Stimulated activated CD8-positive, alpha-beta memory T cell treated with anti-CD3 and anti-CD28 coated beads, Interleukin-2, amount 100 ng/mL, for 48 hours (primary cell): ENCODE results near the gene FHIT.
"Not testable (repeated sequence)": the region's sequence is repeated elsewhere in the genome, so short reads cannot be mapped to it uniquely, and the experiment has no call there.

Experiments used
- DNase-seq, 2 donors: peaks; one replicate each; pipeline ENCODE4 v3.0.0-alpha.2; 2020; ENCODE audit warnings: low read depth in 2 of 2

Gene FHIT

DNA sequence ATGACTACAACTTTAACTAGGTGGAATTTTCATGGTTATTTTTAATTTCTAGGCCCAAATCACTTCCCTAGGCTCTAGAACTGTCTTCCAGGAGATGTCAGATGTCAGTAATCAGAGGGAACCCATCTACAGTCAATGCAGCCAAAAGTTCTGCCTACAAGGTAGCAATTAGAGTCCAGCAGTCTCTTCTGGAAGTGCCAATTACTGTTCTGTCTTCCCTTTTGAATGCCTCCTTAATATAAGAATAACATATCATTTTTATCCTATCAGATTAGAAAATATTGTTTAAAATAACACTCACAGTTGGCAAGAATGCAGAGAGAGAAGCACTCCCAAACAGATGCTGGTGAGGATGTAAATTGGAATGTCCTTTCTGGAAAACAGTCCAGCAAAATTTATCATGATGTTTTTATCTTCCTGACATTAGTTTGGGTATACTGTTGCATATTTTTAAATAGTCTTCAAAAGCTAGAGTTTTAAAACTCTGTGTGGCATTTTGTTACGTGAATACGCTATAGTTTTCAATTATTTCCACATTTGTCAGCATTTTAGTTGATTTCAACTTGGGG is 543.7 kb downstream of the FHIT start:
- no peak for DNase-seq

DNA sequence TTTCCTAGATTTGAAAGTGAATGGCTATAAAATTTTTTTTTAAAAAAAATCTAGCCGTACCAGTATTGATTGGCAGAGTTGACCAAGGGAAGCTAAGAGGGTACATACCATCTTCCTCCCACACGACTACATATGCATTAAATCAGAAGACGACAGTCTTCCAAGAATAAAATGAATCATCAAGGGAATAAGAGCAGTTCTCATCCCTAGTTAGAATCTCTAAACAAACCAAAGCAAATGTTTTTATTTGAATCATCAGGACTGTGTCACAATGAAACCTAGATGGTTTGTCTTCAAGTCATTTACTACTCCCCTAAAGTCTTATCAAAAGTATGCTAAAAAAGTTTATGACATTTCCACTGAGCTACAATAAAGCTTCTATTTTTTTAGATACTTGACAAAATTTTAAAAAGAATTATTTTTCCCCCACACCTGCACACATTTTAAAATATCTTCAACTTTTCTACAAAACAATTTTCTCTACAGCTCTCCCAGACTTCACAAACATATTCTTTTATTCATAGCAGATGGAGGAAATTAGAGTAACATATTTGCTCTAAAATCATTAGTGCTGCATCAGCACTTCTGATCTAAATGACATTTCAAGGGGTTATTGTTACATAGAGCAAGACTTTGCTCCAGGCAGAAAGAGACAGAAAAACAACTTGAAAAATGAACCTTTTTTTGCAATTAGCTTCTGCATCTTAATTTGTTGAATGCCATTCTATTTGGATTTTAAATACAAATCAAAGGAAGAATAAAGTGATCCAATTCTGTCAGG is 547.1 kb downstream of the FHIT start:
- no peak for DNase-seq

DNA sequence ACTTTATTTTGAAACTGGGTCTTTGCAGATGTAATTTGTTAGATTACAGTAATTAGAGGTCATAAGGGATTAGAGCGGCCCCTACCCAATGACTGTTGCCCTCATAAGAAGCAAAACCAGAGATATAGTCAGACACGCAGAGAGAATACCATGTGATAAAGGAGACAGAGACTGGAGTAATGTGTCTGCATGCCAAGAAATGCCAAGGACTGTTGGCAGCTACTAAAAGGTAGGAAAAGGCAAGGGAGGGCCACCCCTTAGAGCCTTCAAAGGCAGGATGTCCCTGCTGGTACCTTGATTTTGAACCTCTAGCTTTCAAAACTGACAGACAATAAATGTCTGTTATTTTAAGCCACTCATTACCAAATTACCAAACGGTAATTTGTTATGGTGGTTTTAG is 548.2 kb downstream of the FHIT start:
- no peak for DNase-seq

DNA sequence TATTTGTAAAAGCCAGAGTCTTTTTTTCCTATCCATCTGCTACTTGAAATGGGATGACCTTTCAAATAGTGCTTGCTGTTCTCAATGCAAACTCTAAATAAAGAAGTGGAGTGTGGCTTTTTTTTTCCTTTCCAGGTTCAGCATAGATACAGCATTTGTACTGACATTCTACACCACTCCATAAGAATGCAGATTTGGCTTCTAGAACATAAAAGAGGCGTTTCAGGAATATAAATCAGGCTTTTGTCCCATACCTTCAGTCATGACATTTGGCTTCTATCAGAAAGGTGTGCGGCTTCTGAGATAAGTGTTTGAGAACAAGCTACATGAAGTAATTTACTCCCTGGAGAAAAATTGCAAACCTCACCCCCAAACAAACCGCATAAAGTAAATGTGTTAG is 553.1 kb downstream of the FHIT start:
- no peak for DNase-seq

DNA sequence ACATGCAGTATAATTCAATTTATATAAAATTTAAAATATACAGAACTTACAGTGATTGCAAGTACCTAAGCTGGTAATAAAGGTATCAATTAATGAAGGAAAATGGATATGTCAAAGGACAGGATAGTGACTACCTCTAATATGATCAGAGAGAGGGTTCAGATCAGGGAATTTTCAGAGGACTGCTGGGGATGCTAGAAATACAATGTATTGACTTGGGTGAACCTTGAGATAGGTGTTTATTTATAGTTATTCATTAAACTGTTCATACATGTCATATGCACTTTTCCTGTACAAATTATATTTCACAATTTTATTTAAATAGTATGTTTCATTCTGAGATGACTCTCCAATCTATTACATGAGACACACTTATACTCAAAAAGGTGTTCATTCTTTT is 554.1 kb downstream of the FHIT start:
- DNase-seq, result no peak

DNA sequence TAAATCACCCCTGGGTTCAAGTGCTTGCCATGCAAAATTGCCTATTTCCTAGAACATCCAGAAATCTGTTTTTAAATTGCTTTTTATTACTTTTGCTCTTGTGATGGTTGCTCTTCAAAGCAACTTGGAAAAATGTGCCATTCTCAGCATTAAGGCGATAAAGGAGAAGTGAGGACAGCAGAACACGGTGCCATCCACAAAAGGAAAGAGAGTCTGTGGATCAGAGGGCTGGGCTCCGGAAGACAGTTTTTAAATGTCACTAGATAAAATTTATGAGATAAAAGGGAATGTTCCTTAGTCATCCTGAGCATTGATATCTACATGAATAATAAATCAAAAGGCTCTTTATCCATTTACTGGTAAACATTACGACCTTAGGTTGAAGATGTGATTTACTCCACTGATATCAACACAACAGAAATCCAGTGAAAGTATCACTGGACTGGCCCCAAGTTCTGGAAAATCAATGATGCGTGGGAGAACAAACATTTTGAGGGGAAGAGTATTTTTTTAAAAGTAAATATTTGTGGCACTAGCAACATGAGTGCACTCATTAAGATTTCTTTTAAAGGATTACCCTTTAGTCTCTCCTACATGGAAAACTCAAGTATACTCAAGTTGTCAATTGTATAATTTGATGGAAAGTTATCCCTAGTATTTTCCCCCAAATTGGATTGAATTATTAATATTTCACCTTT is 554.7 kb downstream of the FHIT start:
- DNase-seq, result no peak

DNA sequence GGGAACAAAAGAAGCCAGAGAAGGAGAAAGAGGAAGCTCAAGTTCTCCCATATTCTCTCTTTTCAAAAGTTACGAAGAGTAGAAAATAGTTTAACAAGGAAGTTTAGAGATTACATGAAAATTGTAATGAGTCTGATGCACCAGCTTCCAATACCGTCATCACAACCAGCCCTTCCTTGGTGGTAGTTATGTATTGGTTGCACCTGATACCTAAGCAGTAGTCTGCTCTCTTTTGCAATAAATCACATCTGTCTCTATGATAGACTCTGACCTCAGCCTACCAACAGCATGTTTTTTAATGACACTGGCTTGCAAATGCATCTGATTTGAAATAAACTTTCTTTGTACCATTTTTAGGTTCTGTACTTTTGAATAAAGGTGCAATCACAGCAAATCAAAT is 575.8 kb downstream of the FHIT start:
- no peak for DNase-seq

DNA sequence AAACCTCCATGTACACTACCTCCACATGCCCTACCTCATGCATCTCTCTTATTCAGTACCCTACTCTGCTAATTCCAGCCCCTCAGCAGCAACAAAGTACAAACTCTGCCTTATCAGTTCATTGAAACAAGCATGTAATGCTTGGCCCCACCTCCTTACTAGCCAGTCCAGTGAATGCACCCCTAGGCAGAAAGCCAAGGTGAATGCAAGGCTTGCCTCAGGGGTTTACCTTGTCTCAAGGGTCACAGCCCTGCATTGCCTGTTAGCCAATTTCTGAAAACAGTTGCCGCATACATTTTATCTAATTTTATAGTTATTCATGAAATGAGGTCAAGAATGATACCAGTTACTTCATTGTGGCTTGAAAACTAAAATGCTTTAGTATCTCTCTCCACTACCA is 576.4 kb downstream of the FHIT start:
- no peak for DNase-seq

DNA sequence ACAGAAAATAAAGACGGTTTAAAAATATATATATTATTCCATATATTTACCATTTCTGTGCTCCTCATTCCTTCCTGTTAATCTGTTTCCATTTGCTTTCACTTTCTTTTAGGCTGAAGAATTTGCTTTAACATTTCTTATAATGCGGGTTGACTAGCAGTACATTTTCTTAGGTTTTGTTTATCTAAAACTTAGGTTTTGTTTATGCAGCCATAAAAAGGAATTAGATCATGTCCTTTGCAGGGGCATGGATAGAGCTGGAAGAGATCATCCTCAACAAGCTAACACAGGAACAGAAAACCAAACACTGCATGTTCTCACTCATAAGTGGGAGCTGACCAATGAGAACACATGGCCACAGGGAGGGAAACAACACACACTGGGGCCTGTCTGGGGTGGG is 578.1 kb downstream of the FHIT start:
- DNase-seq, result no peak

DNA sequence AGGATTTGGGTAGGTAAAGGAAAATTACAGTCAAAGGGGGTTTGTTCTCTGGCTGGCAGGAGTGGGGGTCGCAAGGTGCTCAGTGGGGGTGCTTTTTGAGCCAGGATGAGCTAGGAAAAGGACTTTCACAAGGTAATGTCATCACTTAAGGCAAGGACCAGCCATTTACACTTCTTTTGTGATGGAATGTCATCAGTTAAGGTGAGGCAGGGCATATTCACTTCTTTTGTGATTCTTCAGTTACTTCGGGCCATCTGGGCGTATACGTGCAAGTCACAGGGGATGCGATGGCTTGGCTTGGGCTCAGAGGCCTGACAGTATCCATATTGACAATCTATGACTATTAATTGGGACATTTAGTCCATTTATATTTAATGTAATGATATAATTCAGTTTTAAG is 578.9 kb downstream of the FHIT start:
- DNase-seq, result not testable (repeated sequence)

DNA sequence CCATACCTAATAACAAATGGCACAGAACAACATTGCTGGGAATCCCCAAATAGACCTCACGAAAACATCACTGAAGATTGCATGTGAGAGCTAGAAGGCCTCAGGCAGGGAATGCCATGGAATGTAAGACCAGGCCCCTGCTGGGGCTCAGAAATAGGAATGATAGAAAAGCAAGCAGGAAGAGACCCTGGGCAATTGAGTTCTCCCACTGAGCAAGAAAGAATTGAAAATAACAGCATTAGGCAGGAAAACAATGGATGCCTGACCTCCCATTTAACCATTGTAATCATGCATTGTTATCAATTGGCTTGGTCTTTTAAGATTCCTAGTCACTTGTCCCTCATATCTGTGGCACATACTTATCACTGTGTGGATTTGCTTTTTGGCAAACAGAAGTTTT is 581.6 kb downstream of the FHIT start:
- DNase-seq, result no peak

DNA sequence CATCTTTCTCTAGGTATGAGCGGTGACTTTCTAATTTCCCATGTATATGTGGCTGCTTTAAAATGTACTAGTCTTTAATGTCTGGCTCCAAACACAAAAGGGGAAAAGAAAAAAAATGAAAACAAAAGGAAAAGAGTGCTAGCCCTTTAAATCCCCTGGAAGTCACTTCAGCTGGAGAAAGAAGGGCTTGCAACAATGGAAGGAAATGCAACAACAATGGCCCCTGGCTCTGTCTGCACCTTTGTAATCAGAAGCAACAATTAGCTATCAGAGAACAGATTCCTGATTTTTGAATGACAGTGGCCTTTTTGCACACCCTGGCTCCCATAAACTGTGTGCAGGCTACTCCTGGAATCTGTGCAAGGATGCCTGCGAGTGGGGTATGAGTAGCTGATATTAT is 591.2 kb downstream of the FHIT start:
- DNase-seq, result no peak

DNA sequence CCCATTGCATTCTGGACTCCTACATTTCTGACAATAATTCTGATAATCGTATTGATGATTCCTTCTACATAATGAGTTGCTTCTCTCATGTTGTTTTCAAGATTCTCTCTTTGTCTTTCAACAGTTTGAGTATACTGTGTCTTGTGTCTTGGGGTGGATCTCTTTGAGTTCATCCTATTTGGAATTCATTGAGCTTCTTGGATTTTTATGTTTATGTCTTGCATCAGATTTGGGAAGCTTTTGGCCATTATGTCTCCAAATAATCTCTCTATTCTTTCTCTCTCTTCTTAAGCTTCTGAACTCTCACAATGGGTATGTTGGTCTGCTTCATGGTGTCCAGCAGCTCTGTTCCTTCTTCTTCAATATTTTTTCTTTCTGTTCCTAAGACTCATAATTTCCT is 592.2 kb downstream of the FHIT start:
- no peak for DNase-seq

DNA sequence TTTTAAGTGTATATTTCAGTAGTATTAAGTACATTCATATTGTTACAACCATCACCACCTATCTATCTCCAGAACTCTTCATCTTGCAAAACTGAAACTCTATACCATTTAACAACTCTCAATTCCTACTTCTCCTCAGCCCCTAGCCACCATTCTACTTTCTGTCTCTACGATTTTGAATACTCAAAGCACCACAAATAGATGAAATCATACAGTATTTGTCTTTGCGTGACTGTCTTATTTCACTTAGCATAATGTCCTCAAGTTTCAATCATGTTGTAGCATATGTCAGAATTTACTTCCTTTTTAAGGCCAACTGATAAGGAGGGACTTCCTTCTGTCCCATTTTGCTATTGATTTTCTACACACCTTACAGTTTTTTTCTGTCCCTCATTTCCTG is 593.3 kb downstream of the FHIT start:
- no peak for DNase-seq

DNA sequence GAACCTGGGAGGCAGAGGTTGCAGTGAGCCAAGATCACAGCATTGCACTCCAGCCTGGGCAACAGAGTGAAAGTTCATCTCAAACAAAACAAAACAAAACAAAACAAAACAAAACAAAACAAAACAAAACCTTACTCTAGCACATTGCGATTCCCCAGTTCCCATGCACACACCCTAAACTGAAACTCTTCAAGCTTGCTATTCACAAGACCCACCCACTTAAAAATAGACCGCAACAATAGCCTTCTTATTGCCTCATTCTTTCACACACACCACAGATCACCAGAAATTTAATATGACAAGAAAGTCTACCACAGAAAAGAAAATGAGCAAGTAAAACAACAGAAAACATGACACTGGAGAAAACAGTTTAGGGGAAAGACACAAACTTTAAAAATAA is 598.4 kb downstream of the FHIT start:
- no peak for DNase-seq

DNA sequence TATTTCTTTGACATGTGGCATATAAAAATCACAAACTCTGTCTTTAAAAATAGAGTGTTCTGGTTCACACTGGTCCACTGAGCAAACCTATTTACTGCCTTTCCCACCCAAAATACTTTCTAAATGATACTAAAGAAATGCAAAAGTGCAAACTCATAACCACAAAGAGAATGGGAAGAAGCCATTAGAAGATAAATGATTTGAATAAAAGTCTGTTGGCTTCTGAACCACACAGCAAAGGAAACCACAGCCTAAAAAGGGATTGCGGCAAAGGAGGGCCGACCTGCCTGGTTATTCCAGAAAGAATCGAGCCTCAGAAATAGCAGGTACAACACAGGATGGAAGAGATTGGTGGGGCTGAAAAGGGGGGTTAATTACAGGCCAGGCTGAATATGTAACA is 599.5 kb downstream of the FHIT start:
- DNase-seq, result no peak

DNA sequence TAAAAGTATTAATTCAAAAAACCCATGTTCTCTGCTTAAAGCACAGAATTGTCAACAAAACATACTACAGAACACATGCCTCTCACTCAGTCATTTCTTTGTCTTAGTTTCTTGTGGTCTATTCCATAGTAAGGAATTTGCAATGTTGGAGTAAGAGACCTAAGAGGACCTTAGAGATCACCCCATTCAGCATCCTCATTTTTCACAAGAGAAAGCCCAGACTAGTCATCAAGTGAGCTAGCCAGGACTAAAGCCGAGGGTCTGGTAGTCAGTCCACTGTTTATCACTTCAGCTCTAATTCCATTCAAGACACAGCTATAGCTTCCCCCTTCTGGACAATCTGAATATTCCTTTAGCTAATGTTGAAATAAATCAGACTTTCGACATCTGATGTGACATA is 601.1 kb downstream of the FHIT start:
- no peak for DNase-seq

DNA sequence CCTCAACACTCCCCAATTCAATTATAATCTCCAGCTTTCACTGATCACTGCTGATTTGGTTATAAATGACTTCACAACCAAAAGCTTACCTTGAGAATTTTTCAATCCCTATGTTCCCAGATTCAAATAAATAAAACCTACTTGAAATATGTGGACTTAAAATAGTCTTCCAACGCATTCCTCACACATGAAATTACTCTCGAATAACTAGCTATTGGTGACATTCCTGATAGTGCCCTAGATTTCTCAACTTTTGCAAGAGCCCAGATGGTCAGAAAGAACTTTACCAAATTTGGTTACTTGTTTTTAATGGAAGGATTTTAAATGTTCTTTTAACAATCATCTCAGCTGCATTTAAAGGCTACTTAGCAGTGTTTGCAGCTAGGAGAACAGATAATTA is 605.5 kb downstream of the FHIT start:
- DNase-seq, result no peak

DNA sequence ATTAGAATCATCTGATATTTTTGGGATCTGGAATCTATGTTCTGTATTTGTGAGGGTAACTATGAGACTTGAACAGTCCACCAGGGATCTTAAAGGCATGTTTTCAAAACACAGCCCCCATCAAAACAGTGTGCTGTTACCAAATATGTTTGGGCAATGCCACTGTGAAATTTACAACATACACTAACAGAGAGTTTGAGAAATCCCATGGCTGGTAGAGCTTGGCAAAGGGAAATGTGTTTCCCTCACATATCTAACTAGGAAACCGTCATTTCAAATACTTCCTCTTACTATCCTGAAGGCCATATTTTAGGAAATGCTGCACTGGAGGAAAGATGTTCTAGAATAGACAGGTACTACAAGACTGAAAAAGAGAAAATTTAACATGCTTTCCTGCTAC is 607.4 kb downstream of the FHIT start:
- no peak for DNase-seq

DNA sequence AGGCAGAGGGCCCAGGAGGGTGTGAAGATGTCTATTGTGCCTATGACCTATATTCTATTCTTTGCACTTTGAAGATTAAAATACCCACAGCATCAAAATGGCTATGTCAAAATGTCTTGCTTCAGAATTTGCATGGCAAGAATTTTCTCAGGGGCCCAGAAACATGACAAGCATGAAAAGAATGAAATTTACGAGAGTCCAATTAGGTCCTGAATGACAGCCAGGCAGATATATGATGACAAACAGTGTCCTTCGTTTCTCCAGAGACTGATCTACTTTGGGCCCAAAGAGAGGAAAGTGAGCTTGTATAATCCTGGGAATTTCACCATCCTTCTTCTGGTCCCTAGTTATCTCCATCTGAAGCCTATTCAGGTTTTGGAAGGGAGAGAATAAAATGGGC is 609.9 kb downstream of the FHIT start:
- DNase-seq, result no peak

DNA sequence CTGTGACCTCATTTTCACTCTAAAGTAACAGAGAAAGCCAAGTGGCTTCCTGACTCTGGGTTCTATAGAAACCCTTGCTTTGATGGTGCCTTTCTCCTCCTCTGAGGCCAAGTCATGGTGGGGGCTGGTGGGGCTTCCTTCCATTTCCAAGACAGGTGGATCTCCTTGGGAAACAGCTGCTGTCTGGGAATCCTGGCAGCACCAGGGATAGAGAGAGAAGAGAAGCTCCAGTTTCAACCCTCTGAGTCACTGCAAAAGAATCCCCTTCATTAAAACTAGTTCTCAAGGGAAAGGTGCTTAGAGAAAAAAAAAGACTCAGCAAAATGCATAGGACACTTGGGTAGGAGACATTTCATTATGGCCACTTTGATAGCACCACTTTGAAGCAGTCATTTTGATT is 614.4 kb downstream of the FHIT start:
- DNase-seq, result no peak

DNA sequence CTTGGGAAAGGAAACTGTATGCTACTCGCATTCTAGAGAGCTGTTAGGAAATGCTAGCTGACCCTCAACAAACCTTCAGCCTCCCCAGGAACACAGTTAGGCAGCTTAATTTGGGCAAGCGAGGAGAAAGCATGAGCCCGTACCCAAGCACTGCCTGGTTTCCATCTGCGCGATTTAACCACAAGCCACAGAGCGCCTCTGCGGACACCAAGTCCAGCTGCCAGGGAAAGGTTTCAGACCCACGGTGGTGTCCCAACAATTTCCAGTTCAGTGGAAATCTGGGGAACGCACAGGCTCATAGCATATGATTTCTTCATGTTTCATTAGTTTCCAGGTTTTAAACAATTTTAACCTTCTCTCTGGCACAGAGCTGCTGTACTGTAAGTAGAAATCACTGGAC is 617.6 kb downstream of the FHIT start:
- no peak for DNase-seq

DNA sequence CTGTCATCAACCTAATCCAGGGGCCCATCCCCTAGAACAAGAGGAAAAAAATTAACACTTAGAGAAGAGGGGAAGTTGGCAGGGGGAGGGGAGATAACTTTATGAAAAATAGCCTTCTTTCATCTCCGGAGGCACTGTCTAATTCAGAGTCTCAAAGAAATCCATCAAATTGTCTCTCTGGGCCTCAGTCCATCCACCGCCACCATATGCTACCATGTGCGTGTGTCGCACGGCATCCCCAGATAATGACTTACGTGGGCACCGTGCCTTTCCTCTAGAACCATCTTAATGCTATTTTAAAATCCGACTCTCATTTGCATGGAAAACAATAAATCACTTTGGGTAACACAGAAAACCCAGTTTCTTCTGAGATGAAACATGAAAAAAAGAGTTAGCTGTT is 619.7 kb downstream of the FHIT start:
- no peak for DNase-seq
